AG09319 (cell line): ENCODE data around the gene PRIMPOL.
"Not testable (repeated sequence)": the region's sequence is repeated elsewhere in the genome, so short reads cannot be mapped to it uniquely, and the experiment has no call there.

Source experiments
- DNase-seq: peaks from one replicate; pipeline ENCODE4 v3.0.0-alpha.2; 2010; ENCODE audit warnings: low read depth; ENCODE audit errors: extremely low read depth
- CTCF ChIP-seq: IDR thresholded peaks from 2 replicates; pipeline ENCODE4 v1.5.1; 2011; ENCODE audit warnings: low read depth, mild to moderate bottlenecking, inconsistent platforms, low read length, moderate library complexity

The PRIMPOL gene

DNA sequence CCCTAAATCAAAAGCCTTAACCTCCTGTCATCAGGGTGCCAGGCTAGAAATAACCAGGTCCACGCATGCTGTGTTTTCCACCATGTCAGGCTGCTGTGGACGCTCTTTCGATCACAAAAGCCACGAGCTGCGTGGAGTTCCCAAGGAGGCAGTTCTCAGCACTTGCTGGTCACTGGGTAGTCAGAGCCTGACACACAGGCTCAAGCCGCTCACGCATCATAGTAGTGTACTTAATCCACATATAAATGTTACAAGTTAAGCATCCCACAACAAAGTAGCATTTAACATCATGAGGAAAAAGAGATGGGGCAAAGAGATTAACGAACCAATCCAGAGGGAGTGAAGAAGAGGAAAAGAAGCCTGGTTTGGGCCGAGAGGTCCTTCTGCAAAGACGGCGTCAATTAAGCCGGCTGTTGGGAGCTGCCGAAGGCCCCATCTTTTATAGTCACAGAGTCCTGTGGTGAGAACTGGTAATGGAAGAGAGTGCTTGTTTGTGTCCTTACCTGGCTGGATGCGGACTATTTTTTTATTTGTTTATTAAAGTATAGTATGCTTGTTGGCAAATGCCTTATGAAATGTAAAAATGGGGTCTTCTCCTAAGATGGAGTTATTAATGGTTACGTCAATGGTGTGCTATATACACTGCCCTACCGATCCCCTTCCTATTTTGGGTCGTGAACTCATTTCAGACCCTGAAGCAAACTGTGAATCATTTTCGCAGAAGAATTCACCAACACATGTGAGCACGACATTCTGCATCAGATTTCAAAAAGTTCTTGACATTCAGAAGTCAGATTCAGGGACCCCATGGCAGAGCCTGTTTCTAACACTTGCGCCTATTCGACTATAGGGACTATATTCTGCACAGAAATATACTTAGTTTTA lies 675 bp downstream of the PRIMPOL start:
- DNase-seq: no peak
- no peak for TF ChIP-seq CTCF

DNA sequence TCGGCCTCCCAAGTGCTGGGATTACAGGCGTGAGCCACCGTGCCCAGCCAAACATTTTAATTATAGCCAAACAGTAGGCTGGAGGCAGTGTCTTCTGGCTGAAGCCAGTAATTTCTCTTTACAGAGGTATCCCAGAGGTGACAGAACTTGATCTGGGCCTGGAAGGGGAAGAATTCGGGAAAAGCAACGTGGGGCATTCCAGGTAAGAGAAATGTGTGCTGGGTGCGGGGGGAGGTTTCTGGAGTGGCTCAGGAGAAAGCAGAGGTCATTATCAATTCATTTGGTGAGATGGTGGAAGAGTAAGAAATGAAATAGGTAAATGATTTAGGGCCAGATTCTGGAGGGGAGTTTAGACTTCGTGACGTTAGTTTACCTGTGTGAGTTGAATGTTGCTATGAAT lies 2.4 kb downstream of the PRIMPOL start:
- DNase-seq: no peak

GRCh38 chr4:184652681-184653080 lies 3.1 kb downstream of the PRIMPOL start:
- DNase-seq: not testable (repeated sequence)

More for the DNA sequence above, 2.4 kb downstream of the PRIMPOL start:
- no peak for TF ChIP-seq CTCF

DNA sequence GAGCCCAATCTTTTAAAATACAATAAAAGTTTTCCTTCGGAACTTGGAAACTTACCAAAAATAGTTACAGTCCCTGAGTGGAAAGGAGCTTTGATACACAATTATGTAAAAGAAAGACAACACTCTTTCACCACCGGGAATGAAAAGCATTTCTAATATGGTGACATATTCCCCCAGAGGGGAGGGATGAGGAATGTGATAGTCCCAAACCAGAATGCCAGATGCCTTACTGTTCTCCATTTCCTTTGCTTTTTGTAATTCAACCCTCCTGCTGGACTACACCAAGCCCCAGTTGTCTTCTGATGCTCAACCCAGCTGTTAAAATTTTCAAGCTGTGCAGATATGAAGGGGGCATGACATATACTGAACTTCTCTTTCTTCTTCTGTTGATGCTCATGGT lies 4.1 kb downstream of the PRIMPOL start:
- TF ChIP-seq CTCF: no peak
- DNase-seq: no peak

- no peak for DNase-seq
- no peak for TF ChIP-seq CTCF
Observed at GRCh38 chr4:184655889-184656869, 6.6 kb downstream of the PRIMPOL start.

DNA sequence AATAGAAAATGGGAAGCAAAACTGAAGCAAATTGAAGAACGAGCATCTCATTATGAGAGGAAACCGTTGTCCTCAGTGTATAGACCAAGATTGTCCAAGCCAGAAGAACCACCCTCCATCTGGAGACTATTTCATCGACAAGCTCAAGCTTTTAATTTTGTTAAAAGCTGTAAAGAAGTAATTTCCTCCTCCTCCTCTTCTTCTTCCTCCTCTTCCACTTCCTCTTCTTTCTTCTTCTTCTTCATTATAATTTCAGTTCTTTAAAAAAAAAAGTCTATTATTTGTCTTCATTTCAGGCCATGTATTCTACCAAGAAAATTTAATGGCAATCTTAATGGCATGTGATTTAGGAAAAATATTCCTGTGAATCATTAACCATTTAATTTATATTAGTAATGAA lies 7.6 kb downstream of the PRIMPOL start:
- no peak for DNase-seq
- no peak for TF ChIP-seq CTCF

DNA sequence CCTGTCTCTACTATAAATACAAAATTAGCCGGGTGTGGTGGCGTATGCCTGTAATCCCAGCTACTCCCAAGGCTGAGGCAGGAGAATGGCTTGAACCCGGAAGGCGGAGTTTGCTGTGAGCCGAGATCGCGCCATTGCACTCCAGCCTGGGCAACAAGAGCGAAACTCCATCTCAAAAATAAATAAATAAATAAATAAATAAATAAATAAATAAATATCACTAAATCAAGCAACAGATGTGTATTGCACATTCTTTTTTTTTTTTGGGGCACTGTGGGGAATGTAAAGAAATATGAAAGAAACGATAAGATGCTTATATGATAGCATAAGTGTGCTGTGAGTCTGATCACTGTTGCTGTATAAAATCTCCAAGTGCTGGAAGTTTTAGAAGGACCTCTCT lies 8.3 kb downstream of the PRIMPOL start:
- not testable (repeated sequence) for DNase-seq

DNA sequence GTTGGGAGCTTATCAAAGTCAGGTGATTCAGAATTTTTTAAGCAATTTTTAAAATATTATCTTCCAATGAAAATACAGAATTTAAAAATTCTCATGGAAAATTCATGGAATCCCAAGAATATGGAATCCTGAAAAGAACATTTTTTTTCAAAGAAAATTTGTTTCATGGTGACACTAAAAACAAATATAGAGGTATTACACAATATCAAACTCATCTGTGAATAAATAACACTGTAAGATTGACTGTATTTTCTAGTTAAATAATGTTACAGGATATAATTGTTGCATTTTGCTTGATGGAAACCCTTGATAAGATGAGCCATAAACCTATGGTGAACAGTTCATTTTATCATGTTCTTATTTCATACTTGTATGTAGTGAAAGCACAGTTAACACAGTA lies 11.4 kb downstream of the PRIMPOL start:
- no peak for TF ChIP-seq CTCF
- DNase-seq: no peak
